Activated CD4-positive, alpha-beta T cell treated with anti-CD3 and anti-CD28 coated beads for 36 hours (primary cell): ENCODE measurements around the gene FRK. TPM values are rescaled to one million over a fixed set of nuclear protein-coding genes. Genes with fewer than 3 reads are reported as not detected.

Experiments used
- ATAC-seq: fragments of 200-7000 bp; cut with Tn5 transposase; one replicate; pipeline ENCODE4 v1.10.0; 2021; ENCODE audit warnings: mild to moderate bottlenecking, moderate library complexity
- CTCF ChIA-PET: fragments of 350-600 bp; sonication (Branson Sonifier 250); formaldehyde crosslinking; loops from one replicate; lab custom pipeline; 2021; ENCODE audit warnings: antibody characterized with exemption; lab: Charles Lee
- POLR2A ChIA-PET: fragments of 350-600 bp; sonication (Branson Sonifier 250); formaldehyde crosslinking; loops from one replicate; lab custom pipeline; 2021; ENCODE audit warnings: antibody characterized with exemption, inconsistent platforms; lab: Charles Lee
- DNase-seq: peaks from one replicate; pipeline ENCODE4 v3.0.0-alpha.2; 2020
- H3K27ac Mint-ChIP-seq: one replicate; pipeline ENCODE4 v1.8.0; 2021; ENCODE audit warnings: mixed read lengths
- H3K27me3 Mint-ChIP-seq: one replicate; pipeline ENCODE4 v1.8.0; 2021; ENCODE audit warnings: mixed read lengths
- H3K36me3 Mint-ChIP-seq: one replicate; pipeline ENCODE4 v1.8.0; 2021; ENCODE audit warnings: low read depth, mixed read lengths
- H3K4me1 Mint-ChIP-seq: one replicate; pipeline ENCODE4 v1.8.0; 2021; ENCODE audit warnings: mixed read lengths
- H3K4me3 Mint-ChIP-seq: one replicate; pipeline ENCODE4 v1.8.0; 2021; ENCODE audit warnings: mild to moderate bottlenecking, moderate library complexity, mixed read lengths
- H3K9me3 Mint-ChIP-seq: one replicate; pipeline ENCODE4 v1.8.0; 2021; ENCODE audit warnings: low read depth, mixed read lengths
- intact Hi-C, 2 experiments: fragments of 100-400 bp; cut with DNase I in 1 of 2; cut with micrococcal nuclease in 1 of 2; formaldehyde crosslinking; loops; one replicate each; pipeline versions ENCODE4 v1.14.2 to v1.15.1; 2022 to 2024; cut with DNase I, micrococcal nuclease
- total RNA-seq, 2 experiments: library from RNA; stranded (reverse); gene quantifications; one replicate each; pipeline ENCODE4 v1.2.3, GENCODE V29; 2021

Gene FRK, protein sequence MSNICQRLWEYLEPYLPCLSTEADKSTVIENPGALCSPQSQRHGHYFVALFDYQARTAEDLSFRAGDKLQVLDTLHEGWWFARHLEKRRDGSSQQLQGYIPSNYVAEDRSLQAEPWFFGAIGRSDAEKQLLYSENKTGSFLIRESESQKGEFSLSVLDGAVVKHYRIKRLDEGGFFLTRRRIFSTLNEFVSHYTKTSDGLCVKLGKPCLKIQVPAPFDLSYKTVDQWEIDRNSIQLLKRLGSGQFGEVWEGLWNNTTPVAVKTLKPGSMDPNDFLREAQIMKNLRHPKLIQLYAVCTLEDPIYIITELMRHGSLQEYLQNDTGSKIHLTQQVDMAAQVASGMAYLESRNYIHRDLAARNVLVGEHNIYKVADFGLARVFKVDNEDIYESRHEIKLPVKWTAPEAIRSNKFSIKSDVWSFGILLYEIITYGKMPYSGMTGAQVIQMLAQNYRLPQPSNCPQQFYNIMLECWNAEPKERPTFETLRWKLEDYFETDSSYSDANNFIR
- total RNA-seq: under 1 TPM; 0.02 to 0.05 TPM

DNA sequence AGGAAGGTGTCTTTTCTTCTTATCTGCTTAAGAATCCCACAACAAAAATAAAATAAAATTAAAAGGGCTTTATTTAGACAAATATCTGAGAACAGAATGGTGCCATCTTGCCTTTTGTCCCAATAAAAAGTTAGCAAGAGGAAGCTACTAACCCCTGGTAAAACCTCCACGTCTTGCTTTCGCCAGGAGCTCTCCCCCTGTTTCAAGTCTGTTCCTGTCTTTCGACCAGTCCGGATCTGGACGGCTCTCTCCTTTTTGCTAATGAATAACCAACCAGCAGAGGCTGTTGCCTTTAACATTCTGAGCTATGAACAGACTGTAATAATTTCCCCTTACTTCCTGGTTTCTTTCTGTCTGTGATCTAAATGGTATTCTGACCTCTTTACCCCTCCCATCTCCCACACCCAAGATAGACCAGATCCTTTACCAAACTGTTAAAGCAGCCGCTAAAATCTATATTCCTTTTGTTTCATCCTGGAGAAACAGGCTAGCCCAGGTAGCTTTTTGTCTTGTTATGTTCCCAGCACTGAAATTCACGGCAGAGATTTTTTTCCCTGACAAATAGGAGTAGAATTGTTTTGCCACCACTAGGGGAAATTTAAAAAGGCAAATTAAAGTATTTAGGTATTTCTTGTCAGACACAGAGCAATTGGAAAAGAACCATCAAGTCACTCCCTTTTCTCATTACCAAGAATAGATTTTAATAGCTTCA is at the start of gene FRK:
TSS of gene FRK (minus strand) at position 320 of the 712 bp plus-strand sequence. CDS start 580 bp downstream, outside the sequence.
- POLR2A ChIA-PET: no interaction called here

DNA sequence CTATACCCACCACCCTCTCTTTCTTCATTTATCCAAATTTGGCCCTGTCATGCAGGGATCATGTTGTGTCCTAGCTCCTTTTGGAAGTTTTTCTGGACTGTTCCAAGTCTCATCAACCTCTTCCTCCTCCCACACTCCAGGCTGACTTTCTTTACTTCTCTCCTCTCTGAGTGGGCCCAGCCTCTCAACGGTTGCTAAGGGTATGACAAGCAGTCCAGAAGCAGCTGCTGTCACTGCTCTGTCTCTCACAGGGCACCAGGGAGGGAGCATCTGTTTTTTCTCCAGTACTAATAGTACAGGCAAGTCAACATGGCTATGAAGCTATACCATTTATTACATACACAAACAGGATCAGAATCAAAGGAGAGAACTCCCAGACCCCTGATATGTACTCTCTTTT is 48.1 kb upstream of the FRK start:
- POLR2A ChIA-PET: no interaction called here
- intact Hi-C loops: no loop called here
- no peaks in the 10 kb centered on the region for H3K27me3 Mint-ChIP-seq
- no peaks in the 10 kb centered on the region for H3K9me3 Mint-ChIP-seq
- no peak for ATAC-seq
- CTCF ChIA-PET: interaction anchor here (0.8 to 1.3 kb wide), 3 partner anchors 9 to 16 kb away, joined by 3 to 5 read pairs (median 3); no protein-coding TSS in a partner anchor
- H3K4me3 Mint-ChIP-seq: no peak overlapping the region
- H3K4me1 Mint-ChIP-seq: peaks cover 28% of the 10 kb centered on the region
- peaks cover 38% of the 10 kb centered on the region for H3K36me3 Mint-ChIP-seq
- no peak for DNase-seq
- no peak overlapping the region for H3K27ac Mint-ChIP-seq

More for the DNA sequence above, at the start of gene FRK:
- no peaks in the 10 kb centered on the region for H3K4me1 Mint-ChIP-seq
- ATAC-seq: no peak
- peaks cover 4% of the 10 kb centered on the region for H3K27me3 Mint-ChIP-seq
- H3K4me3 Mint-ChIP-seq: no peak within 1 kb of the TSS
- H3K36me3 Mint-ChIP-seq: no peaks in the 10 kb centered on the region
- intact Hi-C loops: no loop called here
- no peak within 1 kb of the TSS for H3K27ac Mint-ChIP-seq
- no peak for DNase-seq
- CTCF ChIA-PET: no interaction called here
- no peaks in the 10 kb centered on the region for H3K9me3 Mint-ChIP-seq

DNA sequence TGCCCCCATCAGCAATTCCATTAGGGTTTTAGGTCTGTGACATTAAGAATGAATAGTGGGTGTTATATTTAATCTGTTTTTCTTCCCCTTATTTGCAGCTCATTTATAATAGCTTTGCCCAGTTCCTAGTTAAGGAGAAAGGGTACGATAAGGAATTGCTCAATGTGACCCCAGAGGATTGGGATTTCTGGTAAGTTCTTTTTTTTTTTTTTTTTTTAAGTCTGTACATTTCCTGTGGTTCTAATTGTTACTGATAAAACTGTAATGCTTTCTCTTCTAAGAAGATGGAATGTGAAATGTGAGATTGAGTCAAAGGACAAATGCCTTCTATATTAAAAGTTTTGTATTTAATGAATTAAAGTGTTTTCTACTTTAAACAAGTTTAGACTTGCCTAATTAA is 45.5 kb upstream of the FRK start:
- H3K36me3 Mint-ChIP-seq: peaks cover 32% of the 10 kb centered on the region
- ChIA-PET CTCF (interaction anchor here (0.8 kb wide), 1 partner anchor 465 kb away, joined by 4 read pairs; the partner anchor contains the start of gene RWDD1), POLR2A (interaction anchor here (0.7 to 0.8 kb wide), 2 partner anchors 27 to 484 kb away, joined by 7 to 8 read pairs; no protein-coding TSS in a partner anchor)
- no peaks in the 10 kb centered on the region for H3K27me3 Mint-ChIP-seq
- H3K4me1 Mint-ChIP-seq: peaks cover 53% of the 10 kb centered on the region
- intact Hi-C loops: no loop called here
- no peak overlapping the region for H3K4me3 Mint-ChIP-seq
- H3K9me3 Mint-ChIP-seq: no peaks in the 10 kb centered on the region
- ATAC-seq (no peak), DNase-seq (no peak)
- no peak overlapping the region for H3K27ac Mint-ChIP-seq

DNA sequence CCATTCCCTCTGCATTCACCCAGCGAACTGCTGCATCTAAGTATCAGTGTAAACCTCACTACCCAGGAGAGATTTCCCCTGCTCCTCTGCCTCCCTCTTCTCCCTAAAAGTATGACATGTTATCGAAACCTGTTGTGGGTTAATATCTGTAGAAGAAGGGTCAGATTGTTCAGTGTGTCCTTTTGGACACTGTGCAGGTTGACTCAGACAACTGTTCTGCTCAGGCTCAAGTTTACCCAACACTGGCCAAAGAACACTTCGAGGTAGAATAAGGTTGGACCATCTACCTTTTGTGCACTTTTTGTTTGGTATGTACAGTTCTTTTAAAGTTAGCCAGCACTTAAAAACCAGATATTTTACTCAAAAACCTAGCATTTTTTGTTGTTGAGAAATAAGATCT is 44.6 kb upstream of the FRK start:
- ATAC-seq (no peak), DNase-seq (no peak)
- intact Hi-C loops: no loop called here
- peaks cover 53% of the 10 kb centered on the region for H3K4me1 Mint-ChIP-seq
- H3K27ac Mint-ChIP-seq: no peak overlapping the region
- H3K27me3 Mint-ChIP-seq: no peaks in the 10 kb centered on the region
- ChIA-PET CTCF (interaction anchor here (0.6 kb wide), 1 partner anchor 27 kb away, joined by 3 read pairs; no protein-coding TSS in a partner anchor), POLR2A (no interaction called here)
- no peak overlapping the region for H3K4me3 Mint-ChIP-seq
- peaks cover 28% of the 10 kb centered on the region for H3K36me3 Mint-ChIP-seq
- no peaks in the 10 kb centered on the region for H3K9me3 Mint-ChIP-seq

DNA sequence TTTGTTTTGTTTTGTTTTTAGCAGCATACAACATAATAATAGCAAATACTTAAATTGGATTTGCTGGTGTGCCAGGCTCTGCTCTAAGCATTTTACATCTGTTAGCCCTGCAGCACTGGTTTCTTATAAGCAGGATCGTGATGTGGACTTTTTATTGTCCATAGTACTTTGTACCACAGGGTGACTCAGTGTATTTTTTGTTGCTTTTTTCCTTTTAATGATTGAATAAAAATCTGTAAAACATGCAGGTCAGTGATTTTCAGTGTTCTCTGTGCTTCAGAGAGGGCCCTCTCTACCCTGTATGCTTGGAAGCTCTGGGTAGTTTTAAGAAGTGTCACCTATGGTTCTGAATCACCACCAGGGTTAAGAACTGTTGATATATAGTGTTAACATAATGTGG is 43.9 kb upstream of the FRK start:
- peaks cover 26% of the 10 kb centered on the region for H3K36me3 Mint-ChIP-seq
- intact Hi-C loops: loop anchor here in 1 of 2 experiments (5.0 kb wide), 4 partner anchors 173 to 578 kb away; partner anchors contain the start of genes CALHM6, KPNA5, TSPYL1 and ZUP1
- H3K4me3 Mint-ChIP-seq: no peak overlapping the region
- no peak overlapping the region for H3K27ac Mint-ChIP-seq
- ChIA-PET CTCF (interaction anchor here (1.5 kb wide), 1 partner anchor 26 kb away, joined by 4 read pairs; no protein-coding TSS in a partner anchor), POLR2A (no interaction called here)
- no peaks in the 10 kb centered on the region for H3K27me3 Mint-ChIP-seq
- peaks cover 57% of the 10 kb centered on the region for H3K4me1 Mint-ChIP-seq
- ATAC-seq (no peak), DNase-seq (no peak)
- no peaks in the 10 kb centered on the region for H3K9me3 Mint-ChIP-seq

DNA sequence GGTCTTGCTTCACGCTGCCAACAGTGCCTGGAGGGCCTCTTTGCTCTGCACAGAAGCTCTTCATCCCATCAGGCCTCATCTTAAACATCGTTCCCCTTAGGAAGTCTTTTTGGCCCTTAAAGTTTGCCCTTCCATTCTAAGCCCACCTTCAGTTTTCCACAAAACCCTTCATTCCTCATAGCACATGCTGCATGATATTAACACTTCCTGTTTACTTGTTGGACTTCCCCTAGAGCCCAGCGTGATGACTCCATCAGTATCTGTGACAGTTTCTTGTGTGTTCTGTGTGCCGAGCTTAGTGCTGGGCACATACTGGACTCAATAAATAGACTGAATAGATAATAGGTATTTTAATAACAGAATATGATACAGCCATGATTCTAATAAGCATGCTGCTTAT is 42.2 kb upstream of the FRK start:
- Mint-ChIP-seq H3K4me3 (no peak overlapping the region), H3K9me3 (no peaks in the 10 kb centered on the region), H3K27me3 (no peaks in the 10 kb centered on the region), H3K36me3 (peaks cover 16% of the 10 kb centered on the region), H3K27ac (no peak overlapping the region), H3K4me1 (peaks cover 61% of the 10 kb centered on the region)
- intact Hi-C loops: loop anchor here in 1 of 2 experiments (5.0 kb wide), 4 partner anchors 174 to 579 kb away; partner anchors contain the start of genes CALHM6, KPNA5, TSPYL1 and ZUP1
- no peak for ATAC-seq
- POLR2A ChIA-PET: interaction anchor here (0.7 kb wide), 1 partner anchor 8 kb away, joined by 3 read pairs; no protein-coding TSS in a partner anchor
- CTCF ChIA-PET: interaction anchor here (2.3 to 3.0 kb wide), 2 partner anchors 9 to 90 kb away, joined by 11 to 14 read pairs; no protein-coding TSS in a partner anchor
- no peak for DNase-seq

DNA sequence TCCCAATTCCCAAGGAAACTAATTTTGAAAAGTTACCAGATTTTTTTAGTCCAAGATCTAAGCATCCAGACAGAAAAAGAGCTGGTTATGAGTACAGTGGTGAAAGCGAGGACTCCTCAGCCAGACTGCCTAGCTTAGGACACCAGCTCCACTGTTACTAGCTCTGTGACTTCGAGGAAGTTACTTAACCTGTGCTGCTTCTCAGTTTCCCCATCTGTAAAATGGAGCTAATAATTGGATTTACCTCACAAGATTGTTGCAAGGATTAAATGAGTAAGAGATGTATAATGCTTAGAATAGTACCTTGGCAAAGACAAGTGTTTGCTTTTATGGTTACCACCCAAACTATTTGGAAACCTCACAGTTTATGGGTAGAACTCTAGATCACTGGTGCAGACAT is 41.1 kb upstream of the FRK start:
- Mint-ChIP-seq H3K27ac (peak overlapping the region; percentile 88), H3K36me3 (peaks cover 15% of the 10 kb centered on the region), H3K4me1 (peaks cover 61% of the 10 kb centered on the region)

DNA sequence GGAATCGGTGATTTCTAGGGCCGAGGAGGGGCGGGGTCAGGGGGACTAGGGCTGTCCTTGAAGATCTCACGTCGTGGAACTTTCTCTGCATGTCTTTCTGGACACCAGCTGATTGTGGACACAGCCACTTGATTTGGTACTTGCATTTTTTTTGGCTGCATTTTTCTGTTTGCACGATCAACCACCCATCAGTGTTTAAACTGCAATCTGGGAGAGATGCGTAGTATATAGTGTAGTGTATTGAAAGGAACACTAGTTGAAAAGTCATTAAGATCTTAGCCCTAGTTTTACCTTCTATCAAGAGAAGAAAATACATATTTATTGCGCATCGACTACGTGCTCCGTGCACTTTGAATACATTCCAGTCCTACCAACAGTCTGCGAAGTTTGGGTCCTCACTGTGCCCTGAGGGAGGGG is 40.6 kb upstream of the FRK start:
- ATAC-seq: peak; percentile 2
- intact Hi-C loops: loop anchor here (1.0 to 5.0 kb wide), 7 partner anchors 153 to 581 kb away; partner anchors contain the start of genes RWDD1 (in 2 of the 2), CALHM6 (in 1 of the 2), KPNA5 (in 1 of the 2) and TSPYL1 (in 1 of the 2)
- POLR2A ChIA-PET: interaction anchor here (1.4 kb wide), 1 partner anchor 90 kb away, joined by 7 read pairs; no protein-coding TSS in a partner anchor
- DNase-seq: no peak
- Mint-ChIP-seq H3K36me3 (peaks cover 15% of the 10 kb centered on the region), H3K27ac (peak overlapping the region; percentile 88), H3K27me3 (no peaks in the 10 kb centered on the region), H3K4me3 (peak overlapping the region; percentile 86), H3K9me3 (peaks cover 4% of the 10 kb centered on the region), H3K4me1 (peaks cover 57% of the 10 kb centered on the region)
- CTCF ChIA-PET: interaction anchor here (0.9 to 3.0 kb wide), 6 partner anchors 11 to 267 kb away, joined by 3 to 14 read pairs (median 4); no protein-coding TSS in a partner anchor

More for the DNA sequence above, 41.1 kb upstream of the FRK start:
- Mint-ChIP-seq H3K27me3 (no peaks in the 10 kb centered on the region), H3K9me3 (no peaks in the 10 kb centered on the region), H3K4me3 (peak overlapping the region; percentile 86)
- CTCF ChIA-PET: interaction anchor here (0.6 to 3.0 kb wide), 4 partner anchors 10 to 1119 kb away, joined by 3 to 14 read pairs (median 7); no protein-coding TSS in a partner anchor
- ATAC-seq (no peak), DNase-seq (no peak)
- intact Hi-C loops: loop anchor here (1.0 to 5.0 kb wide), 7 partner anchors 153 to 581 kb away; partner anchors contain the start of genes RWDD1 (in 2 of the 2), CALHM6 (in 1 of the 2), KPNA5 (in 1 of the 2) and TSPYL1 (in 1 of the 2)
- POLR2A ChIA-PET: no interaction called here

DNA sequence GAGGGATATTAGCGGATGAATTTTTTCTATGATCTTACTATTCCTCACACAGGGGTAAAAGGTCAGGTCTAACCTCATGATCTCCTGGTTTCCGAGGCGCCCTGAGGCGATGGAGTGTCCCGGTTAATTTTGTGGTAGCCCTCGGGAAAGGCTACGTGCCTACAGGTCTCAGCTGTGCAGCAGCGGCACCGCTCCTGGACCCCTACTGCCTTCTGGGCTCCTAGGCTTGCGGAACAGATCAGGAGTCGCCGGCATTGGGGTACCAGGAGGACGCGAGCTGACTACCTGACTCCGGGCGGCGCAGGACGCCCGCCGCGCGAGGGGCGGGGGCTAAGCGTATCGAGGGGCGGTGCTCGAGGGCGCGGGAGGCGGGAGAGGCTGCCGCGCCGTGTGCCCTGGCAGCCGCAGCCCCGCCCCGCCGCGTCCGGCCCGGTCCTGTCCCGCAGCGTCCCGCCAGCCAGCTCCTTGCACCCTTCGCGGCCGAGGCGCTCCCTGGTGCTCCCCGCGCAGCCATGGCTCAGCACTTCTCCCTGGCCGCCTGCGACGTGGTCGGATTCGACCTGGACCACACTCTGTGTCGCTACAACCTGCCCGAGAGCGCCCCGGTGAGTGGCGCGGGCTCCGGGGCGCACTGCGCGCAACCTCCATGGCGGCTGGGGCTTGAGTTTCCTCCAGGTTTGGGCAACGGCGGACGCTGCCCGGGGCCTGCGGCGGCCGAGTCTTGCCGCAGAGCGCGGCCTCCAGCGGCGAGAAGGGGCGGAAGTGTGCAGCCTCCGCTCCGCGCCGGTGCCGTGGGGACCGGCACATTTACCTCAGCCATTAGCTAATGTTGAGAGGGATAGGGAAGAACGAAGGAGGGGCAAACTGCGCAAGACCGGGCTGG is 40.0 kb upstream of the FRK start, which contains the start of gene NT5DC1:
TSS of gene NT5DC1 (plus strand) at position 435 of the 883 bp plus-strand sequence. CDS start at position 513, 78 bp downstream.
- Mint-ChIP-seq H3K4me3 (peak within 1 kb of the TSS; percentile 86), H3K27ac (peak within 1 kb of the TSS; percentile 88), H3K9me3 (peaks cover 9% of the 10 kb centered on the region), H3K36me3 (peaks cover 13% of the 10 kb centered on the region), H3K4me1 (peaks cover 50% of the 10 kb centered on the region), H3K27me3 (no peaks in the 10 kb centered on the region)
- CTCF ChIA-PET: interaction anchor here (0.7 to 3.0 kb wide), 7 partner anchors 11 to 268 kb away, joined by 3 to 14 read pairs (median 3); no protein-coding TSS in a partner anchor
- peak; percentile 93 for ATAC-seq
- intact Hi-C loops: loop anchor here (1.0 to 5.0 kb wide), 8 partner anchors 89 to 582 kb away; partner anchors contain the start of genes RWDD1 (in 2 of the 2), CALHM6 (in 1 of the 2), KPNA5 (in 1 of the 2) and TSPYL1 (in 1 of the 2)
- peak; percentile 92 for DNase-seq
- POLR2A ChIA-PET: interaction anchor here (1.4 kb wide), 1 partner anchor 89 kb away, joined by 7 read pairs; no protein-coding TSS in a partner anchor
